Osteocyte (in vitro differentiated cells): ENCODE data around the gene CTXN2. TPM values are rescaled to one million over a fixed set of nuclear protein-coding genes. Genes with fewer than 3 reads are reported as not detected.

Experiments
- DNase-seq: peaks from one replicate; pipeline ENCODE4 v3.0.0; 2021; ENCODE audit warnings: mixed read lengths; ENCODE audit not compliant: unreplicated experiment; ENCODE audit errors: extremely low spot score
- H3K27ac Mint-ChIP-seq: one replicate; pipeline ENCODE4 v1.8.0; 2021; ENCODE audit warnings: mild to moderate bottlenecking, mixed read lengths; ENCODE audit not compliant: unreplicated experiment
- H3K27me3 Mint-ChIP-seq: one replicate; pipeline ENCODE4 v1.8.0; 2021; ENCODE audit warnings: mixed read lengths; ENCODE audit not compliant: unreplicated experiment
- H3K36me3 Mint-ChIP-seq: one replicate; pipeline ENCODE4 v1.8.0; 2021; ENCODE audit warnings: mixed read lengths; ENCODE audit not compliant: unreplicated experiment
- H3K4me1 Mint-ChIP-seq: one replicate; pipeline ENCODE4 v1.8.0; 2021; ENCODE audit warnings: mixed read lengths; ENCODE audit not compliant: unreplicated experiment
- H3K4me3 Mint-ChIP-seq: one replicate; pipeline ENCODE4 v1.8.0; 2021; ENCODE audit warnings: mild to moderate bottlenecking, moderate library complexity, mixed read lengths; ENCODE audit not compliant: unreplicated experiment
- H3K9me3 Mint-ChIP-seq: one replicate; pipeline ENCODE4 v1.8.0; 2021; ENCODE audit warnings: mixed read lengths; ENCODE audit not compliant: unreplicated experiment
- CTCF ChIP-seq: fragments of 200-600 bp; sonication (generic); IDR thresholded peaks from 2 replicates; pipeline ENCODE4 v1.5.0; 2021; ENCODE audit warnings: antibody characterized with exemption, mild to moderate bottlenecking, moderate library complexity
- total RNA-seq: library from RNA; stranded (reverse); gene quantifications from 2 replicates; pipeline ENCODE4 v1.2.1, GENCODE V29; 2021

Gene CTXN2
- total RNA-seq, 1 donor from 2014 or later: not detected

- peaks cover 24% of the 10 kb centered on the region for H3K36me3 Mint-ChIP-seq
- DNase-seq: no peak
- H3K27me3 Mint-ChIP-seq: no peaks in the 10 kb centered on the region
- H3K4me3 Mint-ChIP-seq: no peak overlapping the region
- H3K27ac Mint-ChIP-seq: no peak overlapping the region
- H3K9me3 Mint-ChIP-seq: no peaks in the 10 kb centered on the region
- TF ChIP-seq CTCF: no peak
- peaks cover 15% of the 10 kb centered on the region for H3K4me1 Mint-ChIP-seq
Observed at GRCh38 chr15:48149858-48150257, 41.6 kb upstream of the CTXN2 start.

- Mint-ChIP-seq H3K4me3 (no peak overlapping the region), H3K9me3 (no peaks in the 10 kb centered on the region), H3K27ac (no peak overlapping the region), H3K36me3 (peaks cover 24% of the 10 kb centered on the region), H3K4me1 (peaks cover 7% of the 10 kb centered on the region), H3K27me3 (no peaks in the 10 kb centered on the region)
- TF ChIP-seq CTCF: no peak
- no peak for DNase-seq
Observed at GRCh38 chr15:48153526-48153925, 37.9 kb upstream of the CTXN2 start.

- Mint-ChIP-seq H3K4me3 (no peak overlapping the region), H3K36me3 (peaks cover 16% of the 10 kb centered on the region), H3K9me3 (peaks cover 18% of the 10 kb centered on the region), H3K4me1 (peaks cover 5% of the 10 kb centered on the region), H3K27me3 (no peaks in the 10 kb centered on the region), H3K27ac (no peak overlapping the region)
- TF ChIP-seq CTCF: no peak
- DNase-seq: no peak
Observed at GRCh38 chr15:48168616-48169015, 22.8 kb upstream of the CTXN2 start.

GRCh38 chr15:48170981-48171380, 20.5 kb upstream of the CTXN2 start:
- peaks cover 5% of the 10 kb centered on the region for H3K4me1 Mint-ChIP-seq
- TF ChIP-seq CTCF: no peak
- H3K36me3 Mint-ChIP-seq: peaks cover 9% of the 10 kb centered on the region
- H3K27ac Mint-ChIP-seq: no peak overlapping the region
- no peak overlapping the region for H3K4me3 Mint-ChIP-seq
- DNase-seq: no peak
- no peaks in the 10 kb centered on the region for H3K27me3 Mint-ChIP-seq
- peaks cover 16% of the 10 kb centered on the region for H3K9me3 Mint-ChIP-seq

- no peak overlapping the region for H3K4me3 Mint-ChIP-seq
- TF ChIP-seq CTCF: no peak
- H3K27me3 Mint-ChIP-seq: no peaks in the 10 kb centered on the region
- peaks cover 14% of the 10 kb centered on the region for H3K4me1 Mint-ChIP-seq
- H3K27ac Mint-ChIP-seq: no peak overlapping the region
- peaks cover 16% of the 10 kb centered on the region for H3K9me3 Mint-ChIP-seq
- H3K36me3 Mint-ChIP-seq: peaks cover 9% of the 10 kb centered on the region
- DNase-seq: no peak
Observed at GRCh38 chr15:48175126-48175525, 16.3 kb upstream of the CTXN2 start.
